K562 (cell line): ENCODE data around the gene MPZL1. TPM values are rescaled to one million over a fixed set of nuclear protein-coding genes. Genes with fewer than 3 reads are reported as not detected.

Experiments
- ATAC-seq: fragments of 200-7000 bp; cut with Tn5 transposase; 3 replicates; pipeline ENCODE4 v1.9.1; 2020; ENCODE audit warnings: moderate library complexity
- BruUV-seq: library from RNA; stranded (reverse); fragments of 400-500 nt; replicated peaks from 2 replicates; lab custom pipeline; 2021; lab: Mats Ljungman, UMichigan
- CTCF ChIA-PET: fragments of 300-600 bp; formaldehyde crosslinking; extraction: SDS; loops from one replicate; lab custom pipeline; 2021; ENCODE audit warnings: low intra/inter-chr PET ratio; lab: Yijun Ruan, JAX
- POLR2A ChIA-PET: fragments of 300-600, 350-650 bp; sonication (Branson Sonifier 250); formaldehyde crosslinking; extraction: SDS; loops from one replicate; lab custom pipeline; 2021; ENCODE audit warnings: antibody characterized with exemption, inconsistent platforms; lab: Yijun Ruan, JAX
- DNase-seq, 4 experiments: peaks; one replicate each; pipeline versions ENCODE4 v3.0.0 to v3.0.0-alpha.2; 2011 to 2018; ENCODE audit warnings: low spot score in 3 of 4, mixed read lengths in 3 of 4; ENCODE audit errors: extremely low read depth in 1 of 4
- FAIRE-seq: peaks from 2 replicates; lab custom pipeline; 2011; peaks lifted over from hg19 to GRCh38; lab: Jason Lieb, UNC
- H2AFZ ChIP-seq: 2 replicates; pipeline ENCODE4 v1.6.0; 2011; ENCODE audit warnings: low read depth, low read length, control low read depth, inconsistent platforms
- H3K27ac ChIP-seq: fragments of 200-600 bp; 3 replicates; pipeline ENCODE4 v1.8.0; 2011; ENCODE audit warnings: low read depth, mild to moderate bottlenecking, control low read depth, inconsistent platforms, low read length, moderate library complexity, mixed read lengths; ENCODE audit errors: extremely low read depth
- H3K27me3 ChIP-seq, 2 experiments: fragments of 300-600 bp in 1 of 2; 2 replicates in 1 of 2; 3 replicates in 1 of 2; pipeline versions ENCODE4 v1.6.0 to v1.8.0; 2011; ENCODE audit warnings: inconsistent platforms in 2 of 2, low read length in 2 of 2, mild to moderate bottlenecking in 1 of 2, mixed read lengths in 1 of 2, moderate library complexity in 1 of 2; ENCODE audit not compliant: control insufficient read depth in 2 of 2, insufficient read depth in 2 of 2
- H3K36me3 ChIP-seq: fragments of 300-600 bp; 3 replicates; pipeline ENCODE4 v1.8.0; 2011; ENCODE audit warnings: mild to moderate bottlenecking, low read length, inconsistent platforms; ENCODE audit not compliant: control insufficient read depth, insufficient read depth
- H3K4me1 ChIP-seq, 2 experiments: fragments of 200-600 bp in 1 of 2; replicated peaks in 1 of 2; 2 replicates in 1 of 2; 3 replicates in 1 of 2; pipeline versions ENCODE4 v1.5.1 to v1.8.0; 2011; ENCODE audit warnings: inconsistent platforms in 2 of 2, low read length in 2 of 2, mild to moderate bottlenecking in 1 of 2, mixed read lengths in 1 of 2, moderate library complexity in 1 of 2; ENCODE audit not compliant: control insufficient read depth in 2 of 2, insufficient read depth in 2 of 2
- H3K4me2 ChIP-seq: 2 replicates; pipeline ENCODE4 v1.6.1; 2011; ENCODE audit warnings: low read length, control low read depth, inconsistent platforms, mixed read lengths; ENCODE audit not compliant: insufficient read depth
- H3K4me3 ChIP-seq: fragments of 200-600 bp; sonication (generic), shearing (Covaris generic); 2 replicates; pipeline ENCODE4 v1.5.1; 2016; ENCODE audit warnings: control low read depth, inconsistent platforms
- H3K79me2 ChIP-seq: fragments of 200-600 bp; 3 replicates; pipeline ENCODE4 v1.8.0; 2011; ENCODE audit warnings: low read length, inconsistent platforms; ENCODE audit not compliant: control insufficient read depth, insufficient read depth
- H3K9ac ChIP-seq, 2 experiments: 2 replicates each; pipeline versions ENCODE4 v1.6.0 to v1.6.1; 2011; ENCODE audit warnings: low read depth in 2 of 2, low read length in 2 of 2, control low read depth in 1 of 2, inconsistent platforms in 1 of 2, mild to moderate bottlenecking in 1 of 2, mixed read lengths in 1 of 2; ENCODE audit not compliant: insufficient read depth in 1 of 2
- H3K9me1 ChIP-seq: one replicate; pipeline ENCODE4 v1.6.0; 2011; ENCODE audit warnings: inconsistent platforms, mild to moderate bottlenecking, low read length, moderate library complexity; ENCODE audit not compliant: control insufficient read depth, insufficient read depth
- H3K9me3 ChIP-seq: replicated peaks from 2 replicates; pipeline ENCODE4 v1.5.1; 2011; ENCODE audit warnings: low read depth, low read length, inconsistent platforms; ENCODE audit not compliant: control insufficient read depth, insufficient read depth
- H4K20me1 ChIP-seq: replicated peaks from 2 replicates; pipeline ENCODE4 v1.6.1; 2011; ENCODE audit warnings: low read length, inconsistent platforms, mixed read lengths; ENCODE audit not compliant: control insufficient read depth, insufficient read depth
- FOXP4 ChIP-seq: sonication (generic); formaldehyde crosslinking; IDR thresholded peaks from 2 replicates; pipeline ENCODE4 v1.8.0; 2022; ENCODE audit warnings: mild to moderate bottlenecking, missing genetic modification reagents, borderline replicate concordance
- MEIS2 ChIP-seq: fragments of 450-650 bp; IDR thresholded peaks from 2 replicates; pipeline ENCODE4 v1.6.1; 2014; ENCODE audit warnings: mild to moderate bottlenecking; ENCODE audit not compliant: partially characterized antibody
- WGBS: fragments of 100-300 bp; shearing (Covaris generic); methylation state at CpG from one replicate; pipeline ENCODE4 v1.1.6; 2016; ENCODE audit warnings: low coverage, mixed read lengths; ENCODE audit not compliant: insufficient coverage; ENCODE audit errors: missing lambda C conversion rate; 5-methylcytosine and 5-hydroxymethylcytosine counted together
- in situ Hi-C: fragments of 300-500 bp; cut with MboI; formaldehyde crosslinking; loops from 4 replicates; pipeline ENCODE4 v1.15.0; 2018; ENCODE audit warnings: inconsistent platforms, mixed read lengths
- intact Hi-C: fragments of 100-400 bp; cut with micrococcal nuclease; formaldehyde crosslinking; loops from 2 replicates; pipeline ENCODE4 v1.14.2; 2022
- polyA plus RNA-seq, 8 experiments: library from polyadenylated mRNA; depleted of rRNA in 4 of 8; stranded (reverse) in 5 of 8; unstranded in 3 of 8; fragments of >200 nt; fragmentation: Nextera tagmentation in 2 of 8; fragmentation: Illumina TruSeq in 1 of 8; extraction: Ambion mirVana in 2 of 8; extraction: Trizol in 1 of 8; gene quantifications; 2 replicates each; pipeline versions ENCODE4 v1.2.1 to v1.2.3, GENCODE V29; 2011 to 2014; ENCODE audit warnings: inconsistent platforms in 1 of 8, missing spikeins in 1 of 8
- total RNA-seq, 7 experiments: library from RNA; depleted of rRNA in 6 of 7; stranded (reverse); fragments of >200 nt in 6 of 7; fragmentation: Illumina TruSeq in 2 of 7; extraction: Trizol in 2 of 7; gene quantifications; 2 replicates each; pipeline versions ENCODE4 v1.2.1 to v1.2.3, GENCODE V29; 2011 to 2021; ENCODE audit warnings: low replicate concordance in 1 of 7

The MPZL1 gene
- total and polyA plus RNA-seq, 9 of the 15 experiments (the other 6 are each of a cell fraction or from before 2014, with no cell fraction given) = 14.5 to 153 (median 66.5) TPM

- TSS peak; percentile 36 for BruUV-seq
- H3K9me3 ChIP-seq = no peaks in the 10 kb centered on the region
- H3K79me2 ChIP-seq = peaks cover 56% of the 10 kb centered on the region
- peak overlapping the region; percentile 86 for H3K4me2 ChIP-seq
- in situ Hi-C loops (no loop called here), intact Hi-C loops (loop anchor here (2.0 to 5.0 kb wide), 2 partner anchors 38 to 199 kb away; no protein-coding TSS in a partner anchor)
- H4K20me1 ChIP-seq = peaks cover 10% of the 10 kb centered on the region; the same call in 1 of the 2 replicates
- H3K9ac ChIP-seq = peak overlapping the region in 1 of 2 experiments; percentile 78; a peak in 3 of 4 replicates
- H2AFZ ChIP-seq = peak overlapping the region; percentile 95
- peaks cover 26 to 37% of the 10 kb centered on the region in 2 experiments; a peak in 4 of 5 replicates for H3K4me1 ChIP-seq
- ChIA-PET POLR2A (interaction anchor here (1.0 to 1.4 kb wide), 4 partner anchors 12 to 124 kb away, joined by 3 read pairs; no protein-coding TSS in a partner anchor), CTCF (no interaction called here)
- WGBS = under 1% methylated on average over 4 of the region's 4 CpGs
- no peak for ATAC-seq
- DNase-seq = no peak
- H3K9me1 ChIP-seq = peaks cover 7% of the 10 kb centered on the region
- no peak for FAIRE-seq
- H3K27me3 ChIP-seq = no peaks in the 10 kb centered on the region
- H3K36me3 ChIP-seq = peaks cover 10% of the 10 kb centered on the region; the same call in 1 of the 3 replicates
- peak overlapping the region; percentile 65 for H3K27ac ChIP-seq
- peak; percentile 17 for TF ChIP-seq MEIS2
- no peak for TF ChIP-seq FOXP4 (CRISPR knock-in tag)
- H3K4me3 ChIP-seq = peak overlapping the region; percentile 73
These were observed 1.1 kb downstream of the MPZL1 start for GRCh38 chr1:167722870-167723251.
